SIG-M5 treated with dmso at 0.1 percent for 504 hours (cell line): Measurements from ENCODE around the gene NEAT1.
"Not testable (repeated sequence)": the region's sequence is repeated elsewhere in the genome, so short reads cannot be mapped to it uniquely, and the experiment has no call there.

Experiments used
- DNase-seq: peaks from one replicate; lab custom pipeline; 2025; ENCODE audit not compliant: unreplicated experiment; lab: John Stamatoyannopoulos, UW

The NEAT1 gene

DNA sequence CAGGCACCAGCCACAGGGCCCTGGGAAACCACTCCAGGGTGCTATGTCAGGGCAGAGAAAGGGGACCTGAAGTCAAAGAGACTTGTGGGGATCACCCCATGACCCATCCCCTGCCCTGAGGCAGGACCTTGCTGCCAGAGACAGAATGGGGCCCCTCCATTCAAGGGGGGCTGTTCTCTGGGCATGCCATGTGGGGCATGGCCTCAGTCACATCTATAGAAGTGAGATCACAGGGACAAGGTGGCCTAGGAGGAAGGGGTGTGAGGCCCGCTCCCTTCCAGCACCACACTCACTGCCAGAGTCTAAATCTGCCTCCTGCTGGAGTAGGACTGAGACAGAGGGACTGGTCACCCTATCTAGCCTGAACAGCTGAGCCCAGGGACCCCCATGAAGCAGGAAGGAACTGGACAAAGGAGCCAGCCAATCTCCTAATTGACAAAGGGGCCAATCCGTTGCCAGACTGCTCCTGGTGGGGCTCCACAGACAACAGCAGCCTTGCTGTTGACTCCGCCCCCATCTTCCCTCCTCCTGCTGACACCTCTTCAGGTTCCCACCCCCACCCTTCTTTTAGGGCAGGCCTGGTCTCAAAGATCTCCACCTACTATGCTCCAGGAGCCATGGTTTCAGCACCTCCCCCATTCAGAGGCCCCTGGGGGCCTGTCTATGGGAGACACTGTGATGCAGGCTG lies 26.0 kb downstream of the NEAT1 start:
- no peak for DNase-seq

DNA sequence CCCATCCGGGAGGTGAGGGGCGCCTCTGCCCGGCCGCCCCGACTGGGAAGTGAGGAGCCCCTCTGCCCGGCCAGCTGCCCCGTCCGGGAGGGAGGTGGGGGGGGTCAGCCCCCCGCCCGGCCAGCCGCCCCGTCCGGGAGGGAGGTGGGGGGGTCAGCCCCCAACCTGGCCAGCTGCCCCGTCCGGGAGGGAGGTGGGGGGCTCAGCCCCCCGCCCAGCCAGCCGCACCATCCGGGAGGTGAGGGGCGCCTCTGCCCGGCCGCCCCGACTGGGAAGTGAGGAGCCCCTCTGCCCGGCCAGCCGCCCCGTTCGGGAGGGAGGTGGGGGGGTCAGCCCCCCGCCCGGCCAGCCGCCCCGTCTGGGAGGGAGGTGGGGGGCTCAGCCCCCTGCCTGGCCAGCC lies 28.7 kb downstream of the NEAT1 start:
- not testable (repeated sequence) for DNase-seq

GRCh38 chr11:65452259-65452658 lies 29.7 kb downstream of the NEAT1 start:
- not testable (repeated sequence) for DNase-seq

DNA sequence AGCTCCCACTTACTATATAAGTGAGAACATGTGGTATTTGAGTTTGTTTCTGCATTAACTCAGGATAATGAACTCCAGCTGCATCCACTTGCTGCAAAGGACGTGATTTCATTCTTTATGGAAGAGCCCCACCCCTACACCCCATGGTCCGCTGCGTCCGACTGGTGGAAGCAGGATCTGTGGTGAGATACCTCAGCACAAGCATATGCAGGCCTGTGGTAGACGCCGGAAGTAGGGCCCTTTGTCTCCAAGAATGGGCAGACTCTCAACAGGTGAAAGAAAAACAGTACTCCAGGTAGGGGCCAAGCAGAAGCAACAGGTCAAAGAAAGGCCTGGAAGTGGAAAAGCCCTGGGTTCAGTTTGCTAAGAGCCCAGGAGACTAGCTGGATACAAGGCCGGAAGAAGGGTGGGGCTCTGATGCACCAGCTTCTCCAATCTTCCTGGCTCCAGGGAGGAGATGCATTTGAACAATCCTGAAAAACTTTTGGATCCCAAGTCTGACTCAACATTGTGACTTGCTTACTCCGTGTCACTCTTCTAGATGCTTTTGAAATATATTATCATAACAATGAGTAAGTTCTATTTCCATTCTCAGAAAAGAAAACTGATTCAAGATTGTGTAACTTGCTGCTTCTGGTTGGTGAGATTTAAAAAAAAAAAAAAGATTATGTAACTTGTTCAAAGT lies 30.4 kb downstream of the NEAT1 start:
- DNase-seq: peak; percentile 81

- DNase-seq: no peak
Observed at GRCh38 chr11:65454311-65454695, 31.7 kb downstream of the NEAT1 start.

GRCh38 chr11:65454696-65455456 lies 32.3 kb downstream of the NEAT1 start:
- peak; percentile 69 for DNase-seq

DNA sequence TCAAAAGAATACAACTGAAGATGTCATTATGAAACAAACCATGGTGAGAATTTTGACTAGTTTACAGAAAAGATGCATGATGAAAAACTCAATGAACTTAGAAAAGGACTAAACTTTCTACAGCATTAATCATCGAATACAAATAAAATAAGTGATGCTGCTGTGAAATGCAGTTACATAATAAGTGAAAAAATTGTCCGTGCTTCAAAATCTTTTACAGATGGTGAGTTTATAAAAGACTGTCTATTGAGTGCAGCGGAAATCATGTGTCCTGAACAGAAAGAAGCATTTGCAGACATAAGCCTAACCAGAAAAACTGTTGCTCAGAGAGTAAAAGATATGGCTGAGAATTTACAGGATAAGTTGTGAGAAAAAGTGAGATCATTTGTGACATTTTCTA lies 33.8 kb downstream of the NEAT1 start:
- no peak for DNase-seq

GRCh38 chr11:65459552-65459951 lies 37.0 kb downstream of the NEAT1 start:
- no peak for DNase-seq

DNA sequence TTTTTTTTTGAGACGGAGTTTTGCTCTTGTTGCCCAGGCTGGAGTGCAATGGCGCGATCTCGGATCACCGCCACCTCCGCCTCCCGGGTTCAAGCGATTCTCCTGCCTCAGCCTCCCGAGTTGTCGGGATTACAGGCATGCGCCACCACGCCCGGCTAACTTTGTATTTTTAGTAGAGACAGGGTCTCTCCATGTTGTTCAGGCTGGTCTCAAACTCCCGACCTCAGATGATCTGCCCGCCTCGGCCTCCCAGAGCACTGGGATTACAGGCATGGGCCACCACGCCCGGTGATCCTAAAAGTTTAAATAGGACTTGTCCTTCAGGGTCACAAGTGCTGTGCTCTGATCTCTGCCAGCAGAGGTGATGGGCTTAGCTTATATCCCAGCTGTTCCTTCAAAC lies 42.9 kb downstream of the NEAT1 start:
- not testable (repeated sequence) for DNase-seq

DNA sequence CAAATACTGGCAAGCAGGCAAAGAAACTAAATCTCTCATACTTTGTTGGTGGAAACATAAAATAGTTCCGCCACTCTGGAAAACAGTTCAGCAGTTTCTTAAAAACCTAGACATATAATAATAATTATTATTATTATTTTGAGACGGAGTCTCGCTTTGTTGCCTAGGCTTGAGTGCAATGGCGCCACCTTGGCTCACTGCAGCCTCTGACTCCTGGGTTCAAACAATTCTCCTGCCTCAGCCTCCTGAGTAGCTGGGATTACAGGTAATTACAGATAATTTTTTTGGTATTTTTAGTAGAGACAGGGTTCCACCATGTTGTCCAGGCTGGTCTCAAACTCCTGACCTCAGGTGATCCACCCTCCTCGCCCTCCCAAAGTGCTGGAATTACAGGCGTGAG lies 44.7 kb downstream of the NEAT1 start:
- not testable (repeated sequence) for DNase-seq

DNA sequence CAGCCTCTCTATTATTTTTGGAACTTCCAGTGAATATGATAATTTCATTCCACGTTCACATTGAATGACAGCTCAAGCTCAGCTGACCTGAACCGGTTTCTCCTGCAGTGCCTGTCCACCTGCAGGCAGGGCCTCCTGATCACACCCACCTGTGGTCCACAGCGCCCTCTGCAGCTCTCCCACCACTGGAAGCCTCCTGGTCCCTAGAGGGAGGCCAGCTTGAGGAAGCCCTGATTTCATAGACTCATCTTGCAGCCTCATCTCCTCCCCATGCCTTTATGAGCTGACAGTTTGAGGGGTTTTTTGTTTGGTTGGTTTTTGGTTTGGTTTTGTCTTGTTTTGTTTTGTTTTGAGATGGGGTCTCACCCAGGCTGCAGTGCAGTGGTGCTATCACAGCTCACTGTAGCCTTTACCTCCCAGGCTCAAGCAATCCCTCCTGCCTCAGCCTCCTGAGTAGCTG lies 46.3 kb downstream of the NEAT1 start:
- DNase-seq: peak; percentile 65

- DNase-seq: no peak
Observed at GRCh38 chr11:65470433-65471049, 47.9 kb downstream of the NEAT1 start.

DNA sequence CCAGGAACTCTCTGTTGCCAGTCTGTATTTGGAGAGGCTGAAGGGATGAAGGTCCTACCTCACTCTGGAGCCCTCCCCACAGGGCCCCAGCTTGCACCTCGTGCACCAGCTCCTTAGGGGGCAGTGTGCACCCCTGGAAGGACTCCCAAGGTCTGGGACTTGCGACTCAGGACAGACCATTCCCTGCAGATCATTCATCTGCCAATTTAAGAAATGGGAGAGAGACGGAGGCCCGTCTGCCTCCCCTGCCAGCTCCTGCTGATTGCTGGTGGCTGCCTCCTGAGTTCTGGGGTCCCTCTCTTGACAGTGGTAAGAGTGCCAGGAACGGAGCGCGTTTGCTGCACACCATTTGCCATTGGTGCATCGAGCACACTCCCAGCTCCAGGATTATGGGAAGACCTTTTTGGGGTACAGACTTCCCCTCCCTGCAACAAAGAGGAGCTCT lies 48.9 kb downstream of the NEAT1 start:
- no peak for DNase-seq

DNA sequence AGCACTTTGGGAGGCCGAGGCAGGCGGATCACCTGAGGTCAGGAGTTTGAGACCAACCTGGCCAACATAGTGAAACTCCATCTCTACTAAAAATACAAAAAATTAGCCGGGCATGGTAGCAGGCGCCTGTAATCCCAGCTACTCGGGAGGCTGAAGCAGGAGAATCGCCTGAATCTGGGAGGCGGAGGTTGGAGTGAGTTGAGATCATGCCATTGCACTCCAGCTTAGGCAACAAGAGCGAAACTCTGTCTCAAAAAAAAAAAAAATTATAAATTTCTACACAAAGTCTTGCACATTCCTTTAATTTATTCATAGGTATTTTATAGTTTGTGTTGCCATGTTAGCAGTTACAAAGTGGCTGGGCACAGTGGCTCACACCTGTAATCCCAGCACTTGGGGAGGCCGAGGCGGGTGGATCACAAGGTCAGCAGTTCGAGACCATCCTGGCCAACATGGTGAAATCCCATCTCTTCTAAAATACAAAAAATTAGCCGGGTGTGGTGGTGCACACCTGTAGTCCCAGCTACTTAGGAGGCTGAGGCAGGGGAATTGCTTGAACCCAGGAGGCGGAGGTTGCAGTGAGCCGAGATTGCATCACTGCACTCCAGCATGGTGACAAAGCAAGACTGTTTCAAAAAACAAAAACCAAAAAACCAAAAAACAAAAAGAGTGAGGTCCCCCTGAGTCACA lies 50.1 kb downstream of the NEAT1 start:
- not testable (repeated sequence) for DNase-seq

- no peak for DNase-seq
Observed at GRCh38 chr11:65473278-65473860, 50.8 kb downstream of the NEAT1 start.

DNA sequence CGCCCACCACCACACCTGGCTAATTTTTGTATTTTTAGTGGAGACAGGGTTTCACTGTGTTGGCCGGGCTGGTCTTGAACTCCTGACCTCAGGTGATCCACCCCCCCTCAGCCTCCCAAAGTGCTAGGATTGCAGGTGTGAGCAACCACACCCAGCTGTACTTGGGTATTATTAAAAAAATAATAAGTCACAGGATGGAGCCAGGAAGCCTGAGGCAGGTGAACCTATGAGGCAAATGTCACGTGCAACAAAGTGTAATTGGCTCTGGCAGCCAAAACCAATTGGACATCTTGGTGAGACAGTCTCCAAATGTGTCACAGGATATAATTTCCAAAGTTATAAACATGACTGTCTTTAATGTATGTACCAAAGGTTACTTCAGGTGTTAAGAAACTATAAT lies 52.3 kb downstream of the NEAT1 start:
- DNase-seq: no peak

- no peak for DNase-seq
Observed at GRCh38 chr11:65476632-65477148, 54.1 kb downstream of the NEAT1 start.

DNA sequence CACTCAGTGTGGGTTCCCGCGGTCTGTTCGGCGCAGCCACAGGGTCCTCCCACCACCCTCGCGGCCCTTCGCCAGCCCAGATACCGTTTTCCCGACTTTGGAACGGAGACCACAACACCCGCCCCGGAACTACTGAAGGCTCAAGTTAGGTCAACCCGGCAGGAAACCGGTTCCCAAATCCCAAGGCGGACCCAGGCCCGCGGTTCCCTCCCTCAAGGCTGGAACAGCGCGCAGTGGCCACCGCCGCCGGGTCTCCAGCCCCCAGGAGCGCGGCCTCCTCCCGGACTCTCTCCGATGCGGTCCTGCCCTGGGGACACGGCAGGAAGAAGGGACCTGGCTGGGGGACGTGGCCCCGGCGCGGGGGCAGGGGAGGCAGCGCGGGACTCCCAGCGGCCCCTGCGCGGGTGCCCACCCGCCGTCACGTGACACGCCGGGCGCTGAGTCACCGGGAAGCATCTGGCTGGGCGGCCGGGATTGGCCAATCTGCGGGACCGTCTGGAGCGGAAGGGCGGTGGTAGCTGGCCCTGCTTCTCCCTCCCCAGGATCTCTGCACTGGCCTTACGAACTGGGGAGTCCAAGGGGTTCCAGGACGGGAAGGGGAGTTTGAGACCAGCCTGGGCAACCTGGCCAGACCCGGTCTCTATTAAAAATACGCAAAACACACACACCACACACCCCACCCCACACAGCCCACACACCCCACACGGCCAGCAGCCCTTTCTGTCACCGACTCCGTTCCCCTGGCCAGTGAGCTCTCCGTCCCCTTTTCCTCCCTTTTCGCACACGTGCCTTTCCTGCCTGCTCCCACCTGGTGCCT lies 54.8 kb downstream of the NEAT1 start:
- DNase-seq: peak; percentile 89
